ENCODE results near the gene EFCAB12.

DNA sequence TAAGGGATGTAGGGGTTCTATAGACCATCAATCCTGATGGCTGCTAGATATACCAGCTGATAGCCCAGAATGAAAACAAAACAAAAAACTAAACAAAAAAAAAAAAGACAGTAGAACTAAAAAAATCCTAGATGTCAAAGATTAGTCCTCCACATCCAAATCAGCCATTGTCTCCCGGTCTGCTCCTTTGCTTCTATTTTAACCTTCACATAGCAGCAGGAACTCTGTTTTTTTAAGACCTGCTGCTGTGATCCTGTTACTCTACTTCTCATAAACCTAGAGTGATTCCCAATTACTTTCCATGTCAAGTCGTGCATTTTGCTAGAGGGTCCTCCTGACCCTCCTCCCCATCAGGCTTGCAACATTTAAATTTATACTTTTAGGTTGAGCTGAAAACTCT is 14.1 kb upstream of the EFCAB12 start:
- TF ChIP-seq, protein P1, sequence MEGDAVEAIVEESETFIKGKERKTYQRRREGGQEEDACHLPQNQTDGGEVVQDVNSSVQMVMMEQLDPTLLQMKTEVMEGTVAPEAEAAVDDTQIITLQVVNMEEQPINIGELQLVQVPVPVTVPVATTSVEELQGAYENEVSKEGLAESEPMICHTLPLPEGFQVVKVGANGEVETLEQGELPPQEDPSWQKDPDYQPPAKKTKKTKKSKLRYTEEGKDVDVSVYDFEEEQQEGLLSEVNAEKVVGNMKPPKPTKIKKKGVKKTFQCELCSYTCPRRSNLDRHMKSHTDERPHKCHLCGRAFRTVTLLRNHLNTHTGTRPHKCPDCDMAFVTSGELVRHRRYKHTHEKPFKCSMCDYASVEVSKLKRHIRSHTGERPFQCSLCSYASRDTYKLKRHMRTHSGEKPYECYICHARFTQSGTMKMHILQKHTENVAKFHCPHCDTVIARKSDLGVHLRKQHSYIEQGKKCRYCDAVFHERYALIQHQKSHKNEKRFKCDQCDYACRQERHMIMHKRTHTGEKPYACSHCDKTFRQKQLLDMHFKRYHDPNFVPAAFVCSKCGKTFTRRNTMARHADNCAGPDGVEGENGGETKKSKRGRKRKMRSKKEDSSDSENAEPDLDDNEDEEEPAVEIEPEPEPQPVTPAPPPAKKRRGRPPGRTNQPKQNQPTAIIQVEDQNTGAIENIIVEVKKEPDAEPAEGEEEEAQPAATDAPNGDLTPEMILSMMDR (IDR thresholded peaks at IDR 0.05) = no peak
- no peak for TF ChIP-seq POLR2AphosphoS5 (IDR thresholded peaks at IDR 0.05)
- no peak for TF ChIP-seq POLR2A (IDR thresholded peaks at IDR 0.05)
- no peak for TF ChIP-seq EP300 (IDR thresholded peaks at IDR 0.05)

All from gastroesophageal sphincter (tissue), 3 donors.